ENCODE data around the gene PSMA5.

Gene PSMA5

DNA sequence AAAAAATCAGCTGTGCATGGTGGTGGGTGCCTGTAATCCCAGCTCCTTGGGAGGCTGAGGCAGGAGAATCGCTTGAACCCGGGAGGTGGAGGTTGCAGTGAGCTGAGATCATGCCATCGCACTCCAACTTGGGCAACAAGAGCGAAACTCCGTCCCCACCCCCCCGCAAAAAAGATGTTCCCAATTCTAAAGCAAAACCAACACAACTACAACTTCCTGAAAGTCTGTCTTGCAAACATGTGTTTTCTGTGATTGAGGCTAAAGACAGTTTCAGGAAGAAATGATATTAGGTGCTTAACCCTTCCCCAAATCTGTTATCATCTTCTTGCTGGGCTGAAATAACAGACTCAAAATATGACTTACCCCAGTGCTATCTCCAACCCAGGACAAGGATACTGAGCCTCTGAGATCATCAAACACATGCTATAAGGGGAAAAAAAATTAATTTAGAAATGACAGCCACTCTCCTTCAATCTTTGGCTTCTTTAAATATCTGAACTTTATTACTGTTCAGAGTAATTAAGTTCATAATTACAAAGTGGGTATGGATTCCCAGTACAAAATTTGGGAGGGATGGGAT, 57.0 kb downstream of the PSMA5 start:
- H3K4me2 ChIP-seq (ENCODE audit: low read length, poor library complexity, severe bottlenecking): no peak overlapping the region
- no peak overlapping the region for H4K8ac ChIP-seq (ENCODE audit: low read length)
- no peak overlapping the region for H3K23ac ChIP-seq (ENCODE audit: low read length in 2 of 2)
- peak overlapping the region; percentile 67 for H2AK5ac ChIP-seq (ENCODE audit: low read length, severe bottlenecking)
- peaks cover 11% of the 10 kb centered on the region for H3K79me1 ChIP-seq (replicated peaks; ENCODE audit: low read length, poor library complexity, severe bottlenecking)
- peaks cover 7% of the 10 kb centered on the region for H3K4me1 ChIP-seq (ENCODE audit: control insufficient read depth, insufficient read depth, low read depth, low read length)
- peak overlapping the region; percentile 73 for H3K27ac ChIP-seq (ENCODE audit: low read length, poor library complexity, severe bottlenecking)
- no peak overlapping the region for H4K91ac ChIP-seq (ENCODE audit: low read length)
- no peak overlapping the region for H3K4ac ChIP-seq (ENCODE audit: low read depth in 1 of 2, low read length in 2 of 2)
- H3K36me3 ChIP-seq (ENCODE audit: control insufficient read depth in 1 of 2, insufficient read depth in 2 of 2, low read depth in 1 of 2, low read length in 2 of 2): peaks cover 0 to 10% of the 10 kb centered on the region in 2 experiments
- no peak overlapping the region for H2BK15ac ChIP-seq (ENCODE audit: low read depth, poor library complexity, severe bottlenecking)
- H3K9ac ChIP-seq (ENCODE audit: low read length): peak overlapping the region; percentile 63
- no peaks in the 10 kb centered on the region for H3K9me3 ChIP-seq (ENCODE audit: control insufficient read depth, low read length)
- H2BK120ac ChIP-seq (ENCODE audit: low read depth, low read length): no peak overlapping the region
- peak overlapping the region in 1 of 2 experiments; percentile 93 for H2BK12ac ChIP-seq (ENCODE audit: low read length in 2 of 2)
- no peak for DNase-seq
- 100% methylated on average over 2 of the region's 6 CpGs for WGBS
- peak overlapping the region in 1 of 2 experiments; percentile 22 for H3K18ac ChIP-seq (ENCODE audit: low read depth in 1 of 2, low read length in 2 of 2)
- H2BK5ac ChIP-seq (ENCODE audit: low read depth, low read length, poor library complexity, severe bottlenecking): no peak overlapping the region
- no peak overlapping the region for H3K14ac ChIP-seq (ENCODE audit: low read length in 2 of 2)
- H2AFZ ChIP-seq (ENCODE audit: low read depth, low read length): no peak overlapping the region
- no peaks in the 10 kb centered on the region for H3K27me3 ChIP-seq (ENCODE audit: control insufficient read depth in 1 of 2, insufficient read depth in 1 of 2, low read length in 2 of 2)
- no peak overlapping the region for H3K4me3 ChIP-seq (ENCODE audit: insufficient read depth in 1 of 2, low read depth in 1 of 2, low read length in 2 of 2)

DNA sequence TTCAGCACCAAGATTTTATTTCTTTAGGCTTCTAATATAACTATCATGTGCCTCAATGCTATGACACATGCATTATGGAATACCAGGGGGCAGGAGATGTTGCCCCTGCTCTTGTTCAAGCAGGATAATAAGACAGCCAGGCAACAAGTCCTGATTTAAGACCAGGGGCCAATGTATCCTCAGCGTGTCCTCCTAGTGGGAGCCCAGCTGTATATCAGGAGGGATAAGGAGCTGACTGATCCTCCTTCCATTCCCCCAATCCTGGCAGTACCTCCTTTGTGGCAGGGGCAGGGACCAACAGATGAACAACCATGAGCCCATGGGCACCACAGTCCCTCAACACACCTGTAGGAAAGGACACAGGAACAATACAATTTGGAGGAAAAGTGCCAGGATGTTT, 57.8 kb downstream of the PSMA5 start:
- Histone ChIP-seq H3K36me3 (ENCODE audit: control insufficient read depth in 1 of 2, insufficient read depth in 2 of 2, low read depth in 1 of 2, low read length in 2 of 2) (peaks cover 0 to 10% of the 10 kb centered on the region in 2 experiments), H3K23ac (ENCODE audit: low read length in 2 of 2) (no peak overlapping the region), H3K4me3 (ENCODE audit: insufficient read depth in 1 of 2, low read depth in 1 of 2, low read length in 2 of 2) (no peak overlapping the region), H3K14ac (ENCODE audit: low read length in 2 of 2) (no peak overlapping the region), H3K27ac (ENCODE audit: low read length, poor library complexity, severe bottlenecking) (no peak overlapping the region), H2BK12ac (ENCODE audit: low read length in 2 of 2) (peak overlapping the region; percentile 93 to 96), H2BK120ac (ENCODE audit: low read depth, low read length) (no peak overlapping the region), H3K9ac (ENCODE audit: low read length) (no peak overlapping the region), H3K79me1 (replicated peaks; ENCODE audit: low read length, poor library complexity, severe bottlenecking) (peaks cover 9% of the 10 kb centered on the region), H3K18ac (ENCODE audit: low read depth in 1 of 2, low read length in 2 of 2) (peak overlapping the region in 1 of 2 experiments; percentile 40), H3K9me3 (ENCODE audit: control insufficient read depth, low read length) (no peaks in the 10 kb centered on the region), H2AK5ac (ENCODE audit: low read length, severe bottlenecking) (peak overlapping the region; percentile 77), H2AFZ (ENCODE audit: low read depth, low read length) (no peak overlapping the region), H3K27me3 (ENCODE audit: control insufficient read depth in 1 of 2, insufficient read depth in 1 of 2, low read length in 2 of 2) (no peaks in the 10 kb centered on the region), H2BK5ac (ENCODE audit: low read depth, low read length, poor library complexity, severe bottlenecking) (no peak overlapping the region), H2BK15ac (ENCODE audit: low read depth, poor library complexity, severe bottlenecking) (no peak overlapping the region), H3K4ac (ENCODE audit: low read depth in 1 of 2, low read length in 2 of 2) (peak overlapping the region in 1 of 2 experiments; percentile 35), H3K4me1 (ENCODE audit: control insufficient read depth, insufficient read depth, low read depth, low read length) (peaks cover 7% of the 10 kb centered on the region), H4K91ac (ENCODE audit: low read length) (peak overlapping the region; percentile 25), H3K4me2 (ENCODE audit: low read length, poor library complexity, severe bottlenecking) (no peak overlapping the region), H4K8ac (ENCODE audit: low read length) (peak overlapping the region; percentile 36)
- DNase-seq: peak; percentile 17
- WGBS: 70% methylated on average over 1 of the region's 1 CpG

DNA sequence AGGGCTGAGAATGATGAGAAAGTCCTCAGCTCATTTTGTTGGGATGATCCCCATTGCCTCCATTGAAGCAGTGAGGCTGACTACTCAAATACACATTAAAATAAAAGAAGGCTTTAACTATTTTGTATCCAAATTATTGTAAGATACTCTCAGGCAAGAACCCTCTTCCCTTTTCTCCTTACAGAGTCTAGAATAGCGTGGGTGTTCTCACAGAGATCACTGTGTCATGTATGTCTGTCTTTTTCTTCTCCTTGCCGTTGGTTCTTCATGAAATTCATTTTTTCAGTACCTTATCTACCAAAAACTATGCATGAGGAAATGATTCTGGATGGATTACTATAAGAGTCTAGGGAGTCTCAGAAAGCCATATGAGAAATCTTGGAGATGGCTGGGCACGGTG, 58.6 kb downstream of the PSMA5 start:
- no peak overlapping the region for H3K9ac ChIP-seq (ENCODE audit: low read length)
- H3K23ac ChIP-seq (ENCODE audit: low read length in 2 of 2): no peak overlapping the region
- no peak overlapping the region for H4K8ac ChIP-seq (ENCODE audit: low read length)
- H3K4me2 ChIP-seq (ENCODE audit: low read length, poor library complexity, severe bottlenecking): no peak overlapping the region
- H2BK120ac ChIP-seq (ENCODE audit: low read depth, low read length): no peak overlapping the region
- H2BK15ac ChIP-seq (ENCODE audit: low read depth, poor library complexity, severe bottlenecking): no peak overlapping the region
- H2AK5ac ChIP-seq (ENCODE audit: low read length, severe bottlenecking): no peak overlapping the region
- no peak overlapping the region for H3K27ac ChIP-seq (ENCODE audit: low read length, poor library complexity, severe bottlenecking)
- H3K4me1 ChIP-seq (ENCODE audit: control insufficient read depth, insufficient read depth, low read depth, low read length): peaks cover 7% of the 10 kb centered on the region
- peaks cover 0 to 10% of the 10 kb centered on the region in 2 experiments for H3K36me3 ChIP-seq (ENCODE audit: control insufficient read depth in 1 of 2, insufficient read depth in 2 of 2, low read depth in 1 of 2, low read length in 2 of 2)
- H2AFZ ChIP-seq (ENCODE audit: low read depth, low read length): no peak overlapping the region
- H3K18ac ChIP-seq (ENCODE audit: low read depth in 1 of 2, low read length in 2 of 2): no peak overlapping the region
- no peaks in the 10 kb centered on the region for H3K9me3 ChIP-seq (ENCODE audit: control insufficient read depth, low read length)
- H3K4me3 ChIP-seq (ENCODE audit: insufficient read depth in 1 of 2, low read depth in 1 of 2, low read length in 2 of 2): no peak overlapping the region
- no peak for DNase-seq
- WGBS: 98% methylated on average over 2 of the region's 3 CpGs
- no peak overlapping the region for H3K4ac ChIP-seq (ENCODE audit: low read depth in 1 of 2, low read length in 2 of 2)
- no peak overlapping the region for H4K91ac ChIP-seq (ENCODE audit: low read length)
- no peak overlapping the region for H2BK5ac ChIP-seq (ENCODE audit: low read depth, low read length, poor library complexity, severe bottlenecking)
- no peaks in the 10 kb centered on the region for H3K27me3 ChIP-seq (ENCODE audit: control insufficient read depth in 1 of 2, insufficient read depth in 1 of 2, low read length in 2 of 2)
- no peak overlapping the region for H3K14ac ChIP-seq (ENCODE audit: low read length in 2 of 2)
- H2BK12ac ChIP-seq (ENCODE audit: low read length in 2 of 2): no peak overlapping the region
- peaks cover 9% of the 10 kb centered on the region for H3K79me1 ChIP-seq (replicated peaks; ENCODE audit: low read length, poor library complexity, severe bottlenecking)

DNA sequence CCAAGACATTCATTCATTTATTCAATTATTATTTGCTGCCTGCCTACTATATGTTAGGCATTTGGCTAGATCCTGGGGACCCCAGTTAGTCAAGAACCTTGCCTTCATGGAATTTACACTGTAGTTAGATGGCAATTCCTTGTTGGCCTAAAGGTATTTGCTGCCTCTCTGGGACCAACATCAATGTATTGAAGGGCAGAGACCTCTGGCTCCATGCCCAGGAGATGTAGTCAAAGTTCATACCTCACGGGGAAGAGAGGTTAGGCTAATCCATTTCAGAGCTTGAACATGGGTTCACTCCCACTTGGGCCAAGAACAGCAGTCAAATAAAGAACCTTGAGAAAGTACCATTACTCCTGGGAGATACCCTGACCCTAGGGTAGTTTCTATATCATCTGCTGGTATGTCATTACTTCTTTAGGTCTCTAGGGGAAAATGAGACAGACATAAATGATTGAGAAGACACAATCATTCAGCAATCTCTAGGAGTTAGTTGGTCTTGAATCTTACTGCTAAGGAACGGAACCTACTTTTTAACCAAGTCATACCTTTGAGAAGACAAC, 60.5 kb downstream of the PSMA5 start:
- no peak for DNase-seq
- no peaks in the 10 kb centered on the region for H3K9me3 ChIP-seq (ENCODE audit: control insufficient read depth, low read length)
- H3K27ac ChIP-seq (ENCODE audit: low read length, poor library complexity, severe bottlenecking): no peak overlapping the region
- peaks cover 0 to 10% of the 10 kb centered on the region in 2 experiments for H3K36me3 ChIP-seq (ENCODE audit: control insufficient read depth in 1 of 2, insufficient read depth in 2 of 2, low read depth in 1 of 2, low read length in 2 of 2)
- H2BK120ac ChIP-seq (ENCODE audit: low read depth, low read length): no peak overlapping the region
- H4K91ac ChIP-seq (ENCODE audit: low read length): no peak overlapping the region
- peaks cover 9% of the 10 kb centered on the region for H3K79me1 ChIP-seq (replicated peaks; ENCODE audit: low read length, poor library complexity, severe bottlenecking)
- no peak overlapping the region for H3K4me2 ChIP-seq (ENCODE audit: low read length, poor library complexity, severe bottlenecking)
- no peak overlapping the region for H3K23ac ChIP-seq (ENCODE audit: low read length in 2 of 2)
- no peak overlapping the region for H3K14ac ChIP-seq (ENCODE audit: low read length in 2 of 2)
- no peak overlapping the region for H2AFZ ChIP-seq (ENCODE audit: low read depth, low read length)
- no peak overlapping the region for H2BK15ac ChIP-seq (ENCODE audit: low read depth, poor library complexity, severe bottlenecking)
- H3K4me3 ChIP-seq (ENCODE audit: insufficient read depth in 1 of 2, low read depth in 1 of 2, low read length in 2 of 2): no peak overlapping the region
- no peaks in the 10 kb centered on the region for H3K27me3 ChIP-seq (ENCODE audit: control insufficient read depth in 1 of 2, insufficient read depth in 1 of 2, low read length in 2 of 2)
- no peak overlapping the region for H3K9ac ChIP-seq (ENCODE audit: low read length)
- 93% methylated on average over 2 of the region's 2 CpGs for WGBS
- H3K4me1 ChIP-seq (ENCODE audit: control insufficient read depth, insufficient read depth, low read depth, low read length): peaks cover 7% of the 10 kb centered on the region
- no peak overlapping the region for H3K18ac ChIP-seq (ENCODE audit: low read depth in 1 of 2, low read length in 2 of 2)
- H4K8ac ChIP-seq (ENCODE audit: low read length): no peak overlapping the region
- H3K4ac ChIP-seq (ENCODE audit: low read depth in 1 of 2, low read length in 2 of 2): no peak overlapping the region
- no peak overlapping the region for H2BK12ac ChIP-seq (ENCODE audit: low read length in 2 of 2)
- H2BK5ac ChIP-seq (ENCODE audit: low read depth, low read length, poor library complexity, severe bottlenecking): no peak overlapping the region
- no peak overlapping the region for H2AK5ac ChIP-seq (ENCODE audit: low read length, severe bottlenecking)

Data from mesenchymal stem cell (in vitro differentiated cells and primary cell).